HUES6 (cell line): ENCODE measurements around the gene SNRK.

Source experiments
- H3K27ac ChIP-seq: 2 replicates; pipeline ENCODE4 v1.7.0; 2013; ENCODE audit warnings: low read depth, mild to moderate bottlenecking, low read length, inconsistent platforms
- H3K27me3 ChIP-seq: 2 replicates; pipeline ENCODE4 v1.6.1; 2013; ENCODE audit warnings: low read length; ENCODE audit not compliant: control insufficient read depth, insufficient read depth
- H3K36me3 ChIP-seq: 2 replicates; pipeline ENCODE4 v1.6.1; 2013; ENCODE audit warnings: low read length; ENCODE audit not compliant: control insufficient read depth, insufficient read depth
- H3K4me1 ChIP-seq: 2 replicates; pipeline ENCODE4 v1.6.1; 2013; ENCODE audit warnings: low read length; ENCODE audit not compliant: control insufficient read depth, insufficient read depth
- H3K4me3 ChIP-seq: 2 replicates; pipeline ENCODE4 v1.5.1; 2013; ENCODE audit warnings: low read depth, low read length
- H3K9ac ChIP-seq: one replicate; pipeline ENCODE4 v1.6.1; 2013; ENCODE audit warnings: mild to moderate bottlenecking, low read length
- H3K9me3 ChIP-seq: 2 replicates; pipeline ENCODE4 v1.6.1; 2013; ENCODE audit warnings: low read depth, low read length; ENCODE audit not compliant: control insufficient read depth, insufficient read depth

The SNRK gene

GRCh38 chr3:43370293-43370980, 84.1 kb downstream of the SNRK start:
- H3K27me3 ChIP-seq: no peaks in the 10 kb centered on the region
- H3K9me3 ChIP-seq: no peaks in the 10 kb centered on the region
- H3K4me3 ChIP-seq: no peak overlapping the region
- no peak overlapping the region for H3K9ac ChIP-seq
- H3K36me3 ChIP-seq: 0 out of 2 replicates have a peak, but pooled peaks cover 7% of the 10 kb centered on the region
- no peak overlapping the region for H3K27ac ChIP-seq
- peaks cover 24% of the 10 kb centered on the region for H3K4me1 ChIP-seq

GRCh38 chr3:43371494-43371893, 85.2 kb downstream of the SNRK start:
- no peak overlapping the region for H3K27ac ChIP-seq
- peaks cover 24% of the 10 kb centered on the region for H3K4me1 ChIP-seq
- no peaks in the 10 kb centered on the region for H3K27me3 ChIP-seq
- no peaks in the 10 kb centered on the region for H3K36me3 ChIP-seq
- no peak overlapping the region for H3K9ac ChIP-seq
- no peaks in the 10 kb centered on the region for H3K9me3 ChIP-seq
- H3K4me3 ChIP-seq: no peak overlapping the region

GRCh38 chr3:43372007-43372740, 85.8 kb downstream of the SNRK start:
- Histone ChIP-seq H3K4me1 (peaks cover 24% of the 10 kb centered on the region), H3K9ac (no peak overlapping the region), H3K36me3 (no peaks in the 10 kb centered on the region), H3K27ac (no peak overlapping the region), H3K9me3 (no peaks in the 10 kb centered on the region), H3K4me3 (no peak overlapping the region), H3K27me3 (no peaks in the 10 kb centered on the region)

GRCh38 chr3:43372809-43373559, 86.6 kb downstream of the SNRK start:
- H3K27me3 ChIP-seq: no peaks in the 10 kb centered on the region
- no peaks in the 10 kb centered on the region for H3K9me3 ChIP-seq
- no peak overlapping the region for H3K27ac ChIP-seq
- H3K36me3 ChIP-seq: no peaks in the 10 kb centered on the region
- H3K9ac ChIP-seq: no peak overlapping the region
- no peak overlapping the region for H3K4me3 ChIP-seq
- H3K4me1 ChIP-seq: peaks cover 24% of the 10 kb centered on the region

GRCh38 chr3:43373560-43373928, 87.2 kb downstream of the SNRK start:
- no peaks in the 10 kb centered on the region for H3K27me3 ChIP-seq
- peaks cover 28% of the 10 kb centered on the region for H3K4me1 ChIP-seq
- no peak overlapping the region for H3K27ac ChIP-seq
- no peak overlapping the region for H3K4me3 ChIP-seq
- H3K9me3 ChIP-seq: no peaks in the 10 kb centered on the region
- H3K36me3 ChIP-seq: no peaks in the 10 kb centered on the region
- H3K9ac ChIP-seq: no peak overlapping the region

GRCh38 chr3:43378066-43378935, 92.0 kb downstream of the SNRK start:
- Histone ChIP-seq H3K36me3 (no peaks in the 10 kb centered on the region), H3K27me3 (no peaks in the 10 kb centered on the region), H3K9ac (no peak overlapping the region), H3K9me3 (no peaks in the 10 kb centered on the region), H3K27ac (no peak overlapping the region), H3K4me1 (peaks cover 16% of the 10 kb centered on the region), H3K4me3 (no peak overlapping the region)

- no peaks in the 10 kb centered on the region for H3K27me3 ChIP-seq
- no peaks in the 10 kb centered on the region for H3K36me3 ChIP-seq
- H3K27ac ChIP-seq: no peak overlapping the region
Observed at GRCh38 chr3:43379343-43379742, 93.0 kb downstream of the SNRK start.

GRCh38 chr3:43388175-43388574, 101.8 kb downstream of the SNRK start:
- Histone ChIP-seq H3K27me3 (no peaks in the 10 kb centered on the region), H3K9me3 (0 out of 2 replicates have a peak, but pooled peaks cover 3% of the 10 kb centered on the region), H3K36me3 (no peaks in the 10 kb centered on the region), H3K9ac (no peak overlapping the region), H3K4me3 (no peak overlapping the region), H3K4me1 (peaks cover 13% of the 10 kb centered on the region), H3K27ac (no peak overlapping the region)

More at GRCh38 chr3:43379343-43379742, 93.0 kb downstream of the SNRK start:
- Histone ChIP-seq H3K4me1 (peaks cover 7% of the 10 kb centered on the region; the same call in 1 of the 2 replicates), H3K9ac (no peak overlapping the region), H3K9me3 (no peaks in the 10 kb centered on the region), H3K4me3 (no peak overlapping the region)

GRCh38 chr3:43388915-43389314, 102.6 kb downstream of the SNRK start:
- Histone ChIP-seq H3K27ac (no peak overlapping the region), H3K9me3 (0 out of 2 replicates have a peak, but pooled peaks cover 3% of the 10 kb centered on the region)

GRCh38 chr3:43389388-43390254, 103.3 kb downstream of the SNRK start:
- Histone ChIP-seq H3K9ac (no peak overlapping the region), H3K27ac (no peak overlapping the region)

More at GRCh38 chr3:43388915-43389314, 102.6 kb downstream of the SNRK start:
- Histone ChIP-seq H3K27me3 (no peaks in the 10 kb centered on the region), H3K4me1 (peaks cover 13% of the 10 kb centered on the region), H3K9ac (no peak overlapping the region), H3K4me3 (no peak overlapping the region), H3K36me3 (no peaks in the 10 kb centered on the region)

More at GRCh38 chr3:43389388-43390254, 103.3 kb downstream of the SNRK start:
- Histone ChIP-seq H3K36me3 (no peaks in the 10 kb centered on the region), H3K9me3 (0 out of 2 replicates have a peak, but pooled peaks cover 3% of the 10 kb centered on the region), H3K27me3 (no peaks in the 10 kb centered on the region), H3K4me1 (peaks cover 13% of the 10 kb centered on the region), H3K4me3 (no peak overlapping the region)
